DMS79 (cell line): ENCODE measurements around the gene UNC13D.
A peak's percentile ranks its signal among the peaks of the same experiment; 100 is the strongest.

Experiments
- DNase-seq: peaks from one replicate; lab custom pipeline; 2025; lab: John Stamatoyannopoulos, UW

Gene UNC13D

GRCh38 chr17:75834279-75834920 is 9.8 kb downstream of the UNC13D start:
- no peak for DNase-seq

- no peak for DNase-seq
These were observed 11.4 kb downstream of the UNC13D start for GRCh38 chr17:75832652-75833400.

- no peak for DNase-seq
These were observed 12.0 kb downstream of the UNC13D start for GRCh38 chr17:75832164-75832651.

- DNase-seq = no peak
These were observed 13.1 kb downstream of the UNC13D start for GRCh38 chr17:75831032-75831571.

- no peak for DNase-seq
These were observed 13.8 kb downstream of the UNC13D start for GRCh38 chr17:75830164-75831031.

GRCh38 chr17:75829747-75830146 is 14.5 kb downstream of the UNC13D start:
- DNase-seq = no peak

DNA sequence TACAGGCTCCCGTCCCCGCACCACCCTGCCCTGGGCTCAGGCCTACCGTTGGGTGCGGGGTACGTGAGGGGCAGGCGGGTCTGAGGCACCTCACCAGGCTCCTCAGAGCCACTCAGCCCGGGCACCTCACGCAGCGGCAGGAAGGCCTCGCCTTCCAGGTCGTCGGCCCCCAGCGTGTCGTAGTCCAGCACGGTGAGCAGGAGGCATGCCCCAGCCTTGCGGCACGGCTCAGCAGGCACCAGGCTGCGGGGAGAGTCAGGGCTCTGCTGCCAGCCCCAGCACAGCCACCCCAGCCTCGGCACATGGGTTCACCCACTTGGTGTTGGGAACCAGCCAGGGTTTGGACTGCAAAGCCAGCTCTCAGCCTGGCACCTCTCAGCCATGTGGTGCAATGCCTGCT is 15.5 kb downstream of the UNC13D start:
- DNase-seq = no peak

GRCh38 chr17:75828076-75828400 is 16.2 kb downstream of the UNC13D start:
- DNase-seq = no peak

DNA sequence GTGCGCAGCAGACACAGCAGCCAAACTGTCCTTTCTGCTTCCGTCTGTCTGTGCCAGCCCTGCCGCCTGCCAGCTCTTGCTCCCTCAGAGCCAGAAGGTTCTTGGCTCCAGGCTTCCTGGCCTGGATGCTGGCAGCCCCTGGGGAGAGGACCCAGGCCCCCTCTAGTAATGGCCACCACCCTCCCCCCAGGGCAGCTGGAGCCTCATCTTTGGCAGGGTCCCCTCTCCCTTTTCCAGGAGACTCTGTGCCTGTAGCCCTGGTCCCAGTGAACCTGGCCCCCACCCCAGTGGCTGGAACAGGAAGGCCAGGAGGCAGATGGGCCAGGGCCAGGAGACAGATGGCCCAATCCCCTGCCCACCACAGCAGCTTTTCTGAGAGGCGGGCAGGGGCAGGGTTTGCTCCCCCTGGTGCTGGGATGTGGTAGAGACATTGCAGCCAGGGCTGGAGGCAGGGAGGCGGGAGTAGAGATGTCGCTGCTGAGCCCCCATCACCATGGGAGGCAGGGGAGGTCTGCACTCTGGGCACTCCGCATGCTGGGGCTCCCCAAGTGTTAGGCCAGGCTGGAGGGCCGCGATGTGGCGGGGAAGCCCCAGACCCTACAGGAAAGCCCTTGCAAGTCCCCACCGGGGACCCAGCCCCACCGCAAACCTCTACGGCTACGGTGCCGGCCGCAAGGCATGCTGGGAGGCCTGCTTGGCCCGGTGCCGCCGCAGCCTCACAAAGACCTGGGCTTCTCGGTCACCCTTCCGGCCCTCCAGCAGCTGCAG is 16.7 kb downstream of the UNC13D start:
- no peak for DNase-seq

DNA sequence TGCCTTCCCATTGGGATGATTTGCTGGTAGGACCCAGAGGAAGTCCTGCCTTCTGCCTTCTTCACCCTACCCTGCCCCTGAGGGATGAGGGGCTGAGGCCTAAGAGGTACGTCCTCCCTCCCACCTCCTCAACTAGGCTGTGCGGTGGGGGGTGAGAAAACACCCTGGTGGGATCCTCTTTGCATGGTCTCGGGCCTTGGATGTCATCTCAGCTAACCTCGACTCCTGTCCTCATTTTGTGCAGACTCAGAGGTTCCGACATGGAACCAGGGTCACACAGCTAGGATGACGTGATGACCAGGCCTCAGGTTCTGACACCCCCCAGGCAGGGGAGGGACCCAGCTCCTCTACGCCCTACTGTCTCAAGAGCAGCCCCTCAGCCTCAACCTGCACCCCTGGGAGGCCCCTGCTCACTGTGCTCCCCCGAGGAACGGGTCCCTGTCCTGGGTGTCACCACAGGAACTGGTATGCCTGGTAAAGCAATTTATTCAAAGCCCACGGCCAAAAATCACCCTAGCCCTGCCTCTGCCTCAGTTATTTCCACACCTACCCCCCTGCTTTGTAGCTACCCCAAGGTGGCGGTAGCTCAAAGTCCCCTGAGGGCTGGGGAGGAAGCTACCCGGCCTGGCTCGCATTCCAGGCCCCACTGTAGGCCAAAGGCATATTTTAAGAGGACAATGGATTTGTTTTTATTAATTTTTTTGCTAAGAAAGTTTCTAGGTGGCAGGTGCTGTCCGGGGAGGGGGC is 17.5 kb downstream of the UNC13D start:
- no peak for DNase-seq

GRCh38 chr17:75825748-75826370 is 18.3 kb downstream of the UNC13D start:
- DNase-seq = no peak

- no peak for DNase-seq
These were observed 19.1 kb downstream of the UNC13D start for GRCh38 chr17:75825149-75825552.

- DNase-seq = no peak
These were observed 19.5 kb downstream of the UNC13D start for GRCh38 chr17:75824666-75825065.

DNA sequence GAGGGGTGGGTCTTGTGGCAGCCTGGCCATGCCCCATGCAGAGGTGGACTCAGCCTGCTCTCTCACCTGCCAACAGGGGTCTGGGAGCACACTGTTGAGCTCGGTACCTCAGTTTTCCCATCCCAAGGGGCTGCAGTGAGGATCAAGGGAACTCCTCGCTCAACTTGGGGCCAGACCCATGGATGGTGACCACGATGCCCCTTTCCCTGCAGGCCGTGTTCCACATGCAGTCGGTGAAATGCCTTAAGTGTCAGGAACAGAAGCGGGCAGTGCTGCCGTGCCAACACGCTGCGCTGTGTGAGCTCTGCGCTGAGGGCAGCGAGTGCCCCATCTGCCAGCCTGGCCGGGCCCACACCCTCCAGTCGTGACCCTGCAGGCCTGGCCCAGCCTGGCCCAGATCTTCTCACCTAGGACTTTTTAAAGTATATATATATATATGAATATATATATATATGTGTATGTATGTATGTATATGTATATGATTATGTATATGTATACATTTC is 20.1 kb downstream of the UNC13D start:
- no peak for DNase-seq

GRCh38 chr17:75823257-75824041 is 20.8 kb downstream of the UNC13D start:
- no peak for DNase-seq

DNA sequence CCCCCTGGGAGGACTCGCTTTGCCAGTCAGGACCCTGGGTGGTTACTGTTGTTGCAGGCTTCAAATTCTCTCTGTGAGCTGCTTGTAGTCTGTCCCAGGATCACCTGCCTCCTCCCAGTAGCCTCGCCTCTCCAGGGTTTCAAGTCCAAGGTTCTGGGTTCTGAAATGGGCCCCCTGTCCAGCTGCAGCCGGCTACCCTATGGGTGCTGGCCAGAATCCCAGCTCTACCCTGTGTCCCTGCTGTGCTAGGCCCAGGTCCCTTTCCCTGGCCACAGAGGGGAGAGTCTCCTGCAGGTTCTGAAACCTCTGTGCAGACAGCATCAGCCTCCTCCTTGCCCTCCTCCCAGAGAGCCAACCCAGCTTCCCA is 21.4 kb downstream of the UNC13D start:
- no peak for DNase-seq

DNA sequence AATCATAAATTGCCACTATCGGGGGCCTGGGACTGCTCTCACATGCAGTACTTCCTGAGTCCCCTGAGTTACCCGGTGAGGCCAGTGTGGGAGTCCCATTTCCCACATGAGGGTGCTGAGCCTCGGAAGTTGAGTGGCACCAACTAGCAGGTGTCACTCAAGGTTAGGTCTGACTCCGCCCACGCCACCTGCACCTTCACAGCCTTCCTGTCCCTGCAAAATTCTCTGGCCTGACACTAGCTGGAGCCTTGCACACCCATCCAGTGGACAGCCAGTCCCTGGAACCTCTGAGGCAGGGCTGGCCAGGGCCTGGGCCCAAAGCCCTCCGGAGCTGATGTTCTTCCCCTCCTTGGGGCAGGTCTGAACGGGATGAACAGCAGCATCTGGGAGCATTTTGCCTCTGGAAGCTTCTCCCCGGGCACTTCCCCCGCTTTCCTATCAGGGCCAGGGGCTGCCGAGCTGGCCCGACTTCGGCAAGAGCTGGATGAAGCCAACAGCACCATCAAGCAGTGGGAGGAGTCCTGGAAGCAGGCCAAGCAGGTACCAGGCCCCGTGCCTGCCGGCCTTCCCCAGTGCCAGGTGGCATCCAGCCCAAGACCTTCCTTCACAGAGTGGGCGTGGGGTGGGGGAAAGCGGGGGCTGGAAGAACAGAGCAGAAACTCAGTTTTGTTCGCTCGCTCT is 21.9 kb downstream of the UNC13D start:
- peak; percentile 32 for DNase-seq

- no peak for DNase-seq
These were observed 22.7 kb downstream of the UNC13D start for GRCh38 chr17:75821552-75821951.
